Forelimb muscle (tissue), 1 donor: ENCODE results near the gene HOXA9. TPM values are rescaled to one million over a fixed set of nuclear protein-coding genes. Genes with fewer than 3 reads are reported as not detected.

Experiments used
- DNase-seq: peaks from one replicate; pipeline ENCODE4 v3.0.0-alpha.2; 2013; ENCODE audit warnings: low read depth
- polyA plus RNA-seq: library from polyadenylated mRNA; unstranded; fragments of 120-200 nt; gene quantifications from one replicate; pipeline ENCODE4 v1.2.1, GENCODE V29; 2013; ENCODE audit not compliant: insufficient read length

The HOXA9 gene
- 25.7 TPM for polyA plus RNA-seq

- DNase-seq, result peak; percentile 65
These were observed at the start of gene HOXA9 for GRCh38 chr7:27165089-27165995. TSS of gene HOXA9 (minus strand) at chr7:27165537. CDS start at chr7:27165457, 80 bp downstream.

GRCh38 chr7:27214239-27214950 lies 49.1 kb upstream of the HOXA9 start:
- DNase-seq, result no peak

GRCh38 chr7:27213433-27214238 lies 48.3 kb upstream of the HOXA9 start:
- DNase-seq, result no peak

GRCh38 chr7:27212497-27213432 lies 47.4 kb upstream of the HOXA9 start:
- no peak for DNase-seq

- DNase-seq, result no peak
These were observed 46.4 kb upstream of the HOXA9 start for GRCh38 chr7:27211764-27212204.

GRCh38 chr7:27211084-27211446 lies 45.7 kb upstream of the HOXA9 start:
- no peak for DNase-seq

- DNase-seq, result no peak
These were observed 45.2 kb upstream of the HOXA9 start for GRCh38 chr7:27210441-27211083.

- no peak for DNase-seq
These were observed 44.6 kb upstream of the HOXA9 start for GRCh38 chr7:27209933-27210440.

- DNase-seq, result no peak
These were observed 43.7 kb upstream of the HOXA9 start for GRCh38 chr7:27208998-27209397.

GRCh38 chr7:27207348-27207985 lies 42.1 kb upstream of the HOXA9 start:
- no peak for DNase-seq

GRCh38 chr7:27205325-27206280 lies 40.3 kb upstream of the HOXA9 start:
- DNase-seq, result no peak

- no peak for DNase-seq
These were observed 39.5 kb upstream of the HOXA9 start for GRCh38 chr7:27204851-27205322.

GRCh38 chr7:27203964-27204594 lies 38.7 kb upstream of the HOXA9 start:
- DNase-seq, result no peak

- no peak for DNase-seq
These were observed 38.1 kb upstream of the HOXA9 start for GRCh38 chr7:27203365-27203953.

GRCh38 chr7:27202862-27203134 lies 37.5 kb upstream of the HOXA9 start:
- no peak for DNase-seq

- no peak for DNase-seq
These were observed 36.9 kb upstream of the HOXA9 start for GRCh38 chr7:27202018-27202861.

GRCh38 chr7:27201580-27202017 lies 36.3 kb upstream of the HOXA9 start:
- DNase-seq, result no peak
